ENCODE results near the gene IL17RC.

The IL17RC gene

DNA sequence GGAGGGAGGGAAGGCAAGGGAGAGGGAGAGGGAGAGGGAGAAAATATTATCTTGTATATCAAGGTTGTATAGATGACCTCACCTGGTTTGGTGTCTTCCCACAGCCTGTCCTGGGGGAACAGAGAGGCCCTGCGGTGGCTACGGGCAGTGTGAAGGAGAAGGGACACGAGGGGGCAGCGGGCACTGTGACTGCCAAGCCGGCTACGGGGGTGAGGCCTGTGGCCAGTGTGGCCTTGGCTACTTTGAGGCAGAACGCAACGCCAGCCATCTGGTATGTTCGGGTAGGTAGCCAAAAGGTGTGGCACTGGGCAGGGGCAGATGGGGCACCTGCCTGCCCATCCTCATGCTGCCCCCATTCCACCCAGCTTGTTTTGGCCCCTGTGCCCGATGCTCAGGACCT is 23.8 kb downstream of the IL17RC start:
- H4K91ac ChIP-seq (ENCODE audit: low read depth, low read length) = no peak overlapping the region
- DNase-seq = no peak
- no peaks in the 10 kb centered on the region for H3K79me1 ChIP-seq (ENCODE audit: low read length)
- no peaks in the 10 kb centered on the region for H3K4me1 ChIP-seq (ENCODE audit: control insufficient read depth in 1 of 2, insufficient read depth in 2 of 2, low read length in 2 of 2)
- no peak overlapping the region for H3K9ac ChIP-seq (ENCODE audit: low read length)
- H3K14ac ChIP-seq (ENCODE audit: low read length) = no peak overlapping the region
- no peak overlapping the region for H2BK5ac ChIP-seq (ENCODE audit: low read depth, low read length, poor library complexity)
- H3K18ac ChIP-seq (ENCODE audit: low read length) = no peak overlapping the region
- H2AFZ ChIP-seq (ENCODE audit: insufficient read depth, low read length, poor library complexity) = no peak overlapping the region
- H3K27ac ChIP-seq (ENCODE audit: low read depth, low read length) = no peak overlapping the region
- H3K4me3 ChIP-seq (ENCODE audit: low read depth, low read length) = no peak overlapping the region
- H4K12ac ChIP-seq (ENCODE audit: low read depth, low read length) = no peak overlapping the region
- H2AK5ac ChIP-seq (ENCODE audit: low read length) = no peak overlapping the region
- no peaks in the 10 kb centered on the region for H3K79me2 ChIP-seq (ENCODE audit: control insufficient read depth, insufficient read depth, low read length, poor library complexity)
- peaks cover 20 to 24% of the 10 kb centered on the region in 2 experiments for H3K36me3 ChIP-seq (ENCODE audit: control insufficient read depth in 1 of 2, insufficient read depth in 2 of 2, low read length in 2 of 2)
- H3K23ac ChIP-seq (ENCODE audit: low read length) = no peak overlapping the region
- H3K4me2 ChIP-seq (ENCODE audit: low read length) = no peak overlapping the region
- no peak overlapping the region for H2BK12ac ChIP-seq (ENCODE audit: low read length)
- no peaks in the 10 kb centered on the region for H3K9me3 ChIP-seq (ENCODE audit: insufficient read depth, low read depth, low read length)
- no peak overlapping the region for H3K4ac ChIP-seq (ENCODE audit: low read depth, low read length)
- H4K8ac ChIP-seq (ENCODE audit: low read depth, low read length) = no peak overlapping the region
- no CpG with 5 or more reads among the region's 10 CpGs for WGBS (ENCODE audit: extremely low coverage, insufficient coverage, insufficient read length)
- no peaks in the 10 kb centered on the region for H3K27me3 ChIP-seq (ENCODE audit: insufficient read depth, low read length)
- H2BK120ac ChIP-seq (ENCODE audit: insufficient read depth, low read length, poor library complexity) = no peak overlapping the region

- Histone ChIP-seq H3K4me3 (ENCODE audit: low read depth, low read length) (no peak overlapping the region), H4K91ac (ENCODE audit: low read depth, low read length) (no peak overlapping the region), H3K4me1 (ENCODE audit: control insufficient read depth in 1 of 2, insufficient read depth in 2 of 2, low read length in 2 of 2) (peaks cover 7 to 9% of the 10 kb centered on the region in 2 experiments), H3K14ac (ENCODE audit: low read length) (no peak overlapping the region), H4K12ac (ENCODE audit: low read depth, low read length) (no peak overlapping the region), H3K4me2 (ENCODE audit: low read length) (no peak overlapping the region), H3K79me1 (ENCODE audit: low read length) (peaks cover 8% of the 10 kb centered on the region), H3K18ac (ENCODE audit: low read length) (no peak overlapping the region), H2BK5ac (ENCODE audit: low read depth, low read length, poor library complexity) (no peak overlapping the region), H3K79me2 (ENCODE audit: control insufficient read depth, insufficient read depth, low read length, poor library complexity) (peaks cover 2% of the 10 kb centered on the region), H2AFZ (ENCODE audit: insufficient read depth, low read length, poor library complexity) (no peak overlapping the region), H3K36me3 (ENCODE audit: control insufficient read depth in 1 of 2, insufficient read depth in 2 of 2, low read length in 2 of 2) (peaks cover 20 to 24% of the 10 kb centered on the region in 2 experiments), H3K27me3 (ENCODE audit: insufficient read depth, low read length) (no peaks in the 10 kb centered on the region), H3K27ac (ENCODE audit: low read depth, low read length) (no peak overlapping the region), H3K4ac (ENCODE audit: low read depth, low read length) (no peak overlapping the region), H3K9me3 (ENCODE audit: insufficient read depth, low read depth, low read length) (no peaks in the 10 kb centered on the region), H4K8ac (ENCODE audit: low read depth, low read length) (no peak overlapping the region), H2AK5ac (ENCODE audit: low read length) (no peak overlapping the region), H3K9ac (ENCODE audit: low read length) (no peak overlapping the region), H2BK120ac (ENCODE audit: insufficient read depth, low read length, poor library complexity) (no peak overlapping the region), H3K23ac (ENCODE audit: low read length) (no peak overlapping the region), H2BK12ac (ENCODE audit: low read length) (no peak overlapping the region)
- WGBS (ENCODE audit: extremely low coverage, insufficient coverage, insufficient read length) = no CpG with 5 or more reads among the region's 4 CpGs
- DNase-seq = no peak
Measured at GRCh38 chr3:9942164-9942563, 25.3 kb downstream of the IL17RC start.

- H3K36me3 ChIP-seq (ENCODE audit: control insufficient read depth in 1 of 2, insufficient read depth in 2 of 2, low read length in 2 of 2) = peaks cover 16 to 24% of the 10 kb centered on the region in 2 experiments
- no peak overlapping the region for H3K27ac ChIP-seq (ENCODE audit: low read depth, low read length)
- peak in 1 of 2 donors; percentile 38 for DNase-seq
- no peak overlapping the region for H3K4ac ChIP-seq (ENCODE audit: low read depth, low read length)
- no peak overlapping the region for H2BK12ac ChIP-seq (ENCODE audit: low read length)
- H3K4me2 ChIP-seq (ENCODE audit: low read length) = no peak overlapping the region
- H3K9ac ChIP-seq (ENCODE audit: low read length) = no peak overlapping the region
- no peaks in the 10 kb centered on the region for H3K27me3 ChIP-seq (ENCODE audit: insufficient read depth, low read length)
- no peak overlapping the region for H2AK5ac ChIP-seq (ENCODE audit: low read length)
- no peak overlapping the region for H3K18ac ChIP-seq (ENCODE audit: low read length)
- no peak overlapping the region for H2BK5ac ChIP-seq (ENCODE audit: low read depth, low read length, poor library complexity)
- no peak overlapping the region for H3K14ac ChIP-seq (ENCODE audit: low read length)
- peaks cover 12 to 14% of the 10 kb centered on the region in 2 experiments for H3K4me1 ChIP-seq (ENCODE audit: control insufficient read depth in 1 of 2, insufficient read depth in 2 of 2, low read length in 2 of 2)
- H3K79me2 ChIP-seq (ENCODE audit: control insufficient read depth, insufficient read depth, low read length, poor library complexity) = peaks cover 2% of the 10 kb centered on the region
- H2AFZ ChIP-seq (ENCODE audit: insufficient read depth, low read length, poor library complexity) = no peak overlapping the region
- no CpG with 5 or more reads among the region's 11 CpGs for WGBS (ENCODE audit: extremely low coverage, insufficient coverage, insufficient read length)
- no peak overlapping the region for H3K23ac ChIP-seq (ENCODE audit: low read length)
- H4K91ac ChIP-seq (ENCODE audit: low read depth, low read length) = no peak overlapping the region
- peaks cover 8% of the 10 kb centered on the region for H3K79me1 ChIP-seq (ENCODE audit: low read length)
- no peak overlapping the region for H4K12ac ChIP-seq (ENCODE audit: low read depth, low read length)
- no peak overlapping the region for H2BK120ac ChIP-seq (ENCODE audit: insufficient read depth, low read length, poor library complexity)
- H4K8ac ChIP-seq (ENCODE audit: low read depth, low read length) = no peak overlapping the region
- no peaks in the 10 kb centered on the region for H3K9me3 ChIP-seq (ENCODE audit: insufficient read depth, low read depth, low read length)
- no peak overlapping the region for H3K4me3 ChIP-seq (ENCODE audit: low read depth, low read length)
Measured at GRCh38 chr3:9942934-9943690, 26.2 kb downstream of the IL17RC start.

GRCh38 chr3:9944271-9944670 is 27.4 kb downstream of the IL17RC start:
- H3K9ac ChIP-seq (ENCODE audit: low read length) = no peak overlapping the region

More at GRCh38 chr3:9944271-9944670, 27.4 kb downstream of the IL17RC start:
- H3K4me2 ChIP-seq (ENCODE audit: low read length) = no peak overlapping the region
- no peaks in the 10 kb centered on the region for H3K27me3 ChIP-seq (ENCODE audit: insufficient read depth, low read length)
- no peak overlapping the region for H3K4me3 ChIP-seq (ENCODE audit: low read depth, low read length)
- H2AK5ac ChIP-seq (ENCODE audit: low read length) = no peak overlapping the region
- no peak overlapping the region for H2BK120ac ChIP-seq (ENCODE audit: insufficient read depth, low read length, poor library complexity)
- no CpG with 5 or more reads among the region's 11 CpGs for WGBS (ENCODE audit: extremely low coverage, insufficient coverage, insufficient read length)
- peaks cover 2% of the 10 kb centered on the region for H3K79me2 ChIP-seq (ENCODE audit: control insufficient read depth, insufficient read depth, low read length, poor library complexity)
- H3K27ac ChIP-seq (ENCODE audit: low read depth, low read length) = no peak overlapping the region
- H4K91ac ChIP-seq (ENCODE audit: low read depth, low read length) = no peak overlapping the region
- no peak overlapping the region for H2AFZ ChIP-seq (ENCODE audit: insufficient read depth, low read length, poor library complexity)
- no peak overlapping the region for H3K14ac ChIP-seq (ENCODE audit: low read length)
- peaks cover 16 to 24% of the 10 kb centered on the region in 2 experiments for H3K36me3 ChIP-seq (ENCODE audit: control insufficient read depth in 1 of 2, insufficient read depth in 2 of 2, low read length in 2 of 2)
- peaks cover 12 to 14% of the 10 kb centered on the region in 2 experiments for H3K4me1 ChIP-seq (ENCODE audit: control insufficient read depth in 1 of 2, insufficient read depth in 2 of 2, low read length in 2 of 2)
- peaks cover 8% of the 10 kb centered on the region for H3K79me1 ChIP-seq (ENCODE audit: low read length)
- no peak overlapping the region for H4K8ac ChIP-seq (ENCODE audit: low read depth, low read length)
- no peak overlapping the region for H2BK5ac ChIP-seq (ENCODE audit: low read depth, low read length, poor library complexity)
- H4K12ac ChIP-seq (ENCODE audit: low read depth, low read length) = no peak overlapping the region
- H3K18ac ChIP-seq (ENCODE audit: low read length) = no peak overlapping the region
- H3K9me3 ChIP-seq (ENCODE audit: insufficient read depth, low read depth, low read length) = no peaks in the 10 kb centered on the region
- H3K23ac ChIP-seq (ENCODE audit: low read length) = no peak overlapping the region
- no peak overlapping the region for H3K4ac ChIP-seq (ENCODE audit: low read depth, low read length)
- no peak for DNase-seq
- no peak overlapping the region for H2BK12ac ChIP-seq (ENCODE audit: low read length)

All from trophoblast cell (in vitro differentiated cells and primary cell).